Limb (tissue), 2 donors: Measurements from ENCODE around the gene PTPN4.

Experiments
- DNase-seq, 2 donors: peaks; one replicate each; pipeline ENCODE4 v3.0.0-alpha.2; 2016; ENCODE audit errors: extremely low spot score in 2 of 2

PTPN4 gene, protein sequence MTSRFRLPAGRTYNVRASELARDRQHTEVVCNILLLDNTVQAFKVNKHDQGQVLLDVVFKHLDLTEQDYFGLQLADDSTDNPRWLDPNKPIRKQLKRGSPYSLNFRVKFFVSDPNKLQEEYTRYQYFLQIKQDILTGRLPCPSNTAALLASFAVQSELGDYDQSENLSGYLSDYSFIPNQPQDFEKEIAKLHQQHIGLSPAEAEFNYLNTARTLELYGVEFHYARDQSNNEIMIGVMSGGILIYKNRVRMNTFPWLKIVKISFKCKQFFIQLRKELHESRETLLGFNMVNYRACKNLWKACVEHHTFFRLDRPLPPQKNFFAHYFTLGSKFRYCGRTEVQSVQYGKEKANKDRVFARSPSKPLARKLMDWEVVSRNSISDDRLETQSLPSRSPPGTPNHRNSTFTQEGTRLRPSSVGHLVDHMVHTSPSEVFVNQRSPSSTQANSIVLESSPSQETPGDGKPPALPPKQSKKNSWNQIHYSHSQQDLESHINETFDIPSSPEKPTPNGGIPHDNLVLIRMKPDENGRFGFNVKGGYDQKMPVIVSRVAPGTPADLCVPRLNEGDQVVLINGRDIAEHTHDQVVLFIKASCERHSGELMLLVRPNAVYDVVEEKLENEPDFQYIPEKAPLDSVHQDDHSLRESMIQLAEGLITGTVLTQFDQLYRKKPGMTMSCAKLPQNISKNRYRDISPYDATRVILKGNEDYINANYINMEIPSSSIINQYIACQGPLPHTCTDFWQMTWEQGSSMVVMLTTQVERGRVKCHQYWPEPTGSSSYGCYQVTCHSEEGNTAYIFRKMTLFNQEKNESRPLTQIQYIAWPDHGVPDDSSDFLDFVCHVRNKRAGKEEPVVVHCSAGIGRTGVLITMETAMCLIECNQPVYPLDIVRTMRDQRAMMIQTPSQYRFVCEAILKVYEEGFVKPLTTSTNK

DNA sequence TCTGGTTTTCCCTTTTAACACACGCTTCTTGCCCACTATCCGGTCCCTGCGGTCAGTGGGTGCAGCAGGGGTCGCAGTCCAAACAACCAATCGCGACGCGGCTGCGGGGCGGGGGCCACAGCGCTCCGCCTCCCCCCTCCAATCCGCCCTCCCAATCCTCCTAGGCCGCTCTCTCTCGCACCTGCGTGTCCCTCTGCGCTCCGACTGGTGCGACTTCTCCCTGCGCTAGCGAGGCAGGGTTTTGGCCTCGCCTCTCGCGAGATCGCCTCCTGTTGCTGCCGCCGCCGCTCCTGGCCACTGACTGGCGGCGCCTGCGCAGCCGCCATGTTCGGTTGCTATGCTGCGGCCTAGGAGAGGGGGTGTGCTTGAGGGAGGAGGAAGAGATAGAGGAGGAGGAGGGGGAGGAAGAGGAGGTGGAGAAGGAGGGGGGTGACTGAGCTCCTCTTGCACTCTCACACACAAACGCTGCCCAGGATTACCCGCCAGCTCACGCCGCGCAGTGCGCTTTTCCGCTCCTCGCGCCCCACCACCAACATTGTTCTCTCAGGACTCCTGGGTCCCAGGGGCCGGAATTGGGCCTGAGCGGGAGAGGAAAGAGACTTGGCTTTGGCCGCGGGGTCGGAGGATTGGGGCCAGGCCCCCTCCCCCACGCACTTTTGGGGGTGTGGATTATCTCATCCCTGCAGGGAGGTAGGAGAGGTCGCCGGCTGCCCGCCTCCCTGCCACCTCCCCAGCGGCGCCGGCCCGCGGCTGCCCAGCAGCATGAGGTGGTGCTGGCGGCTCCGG lies at the start of gene PTPN4:
TSS of gene PTPN4 (plus strand) at position 472 of the 786 bp plus-strand sequence. CDS start 49,932 bp downstream, outside the sequence.
- DNase-seq, result peak; percentile 96 to 98

DNA sequence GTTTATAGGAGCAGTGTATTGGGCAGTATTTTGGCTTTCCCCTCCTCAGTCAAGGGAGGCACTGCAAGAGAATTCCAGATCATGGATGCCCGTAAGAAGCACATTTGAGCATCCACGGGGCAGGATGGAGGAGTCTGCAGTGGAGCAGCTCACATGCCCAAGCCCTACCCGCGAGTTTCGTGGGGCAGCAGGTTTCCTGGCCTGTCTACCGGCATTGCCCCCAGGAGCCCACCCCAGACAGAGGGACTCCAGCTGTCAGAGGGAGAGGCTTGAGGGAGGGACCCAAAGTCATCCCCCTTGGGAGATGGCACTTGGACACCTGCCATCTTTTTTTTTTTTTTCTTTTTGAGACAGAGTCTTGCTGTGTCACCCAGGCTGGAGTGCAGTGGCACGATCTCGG lies 49.4 kb upstream of the PTPN4 start:
- no peak for DNase-seq

DNA sequence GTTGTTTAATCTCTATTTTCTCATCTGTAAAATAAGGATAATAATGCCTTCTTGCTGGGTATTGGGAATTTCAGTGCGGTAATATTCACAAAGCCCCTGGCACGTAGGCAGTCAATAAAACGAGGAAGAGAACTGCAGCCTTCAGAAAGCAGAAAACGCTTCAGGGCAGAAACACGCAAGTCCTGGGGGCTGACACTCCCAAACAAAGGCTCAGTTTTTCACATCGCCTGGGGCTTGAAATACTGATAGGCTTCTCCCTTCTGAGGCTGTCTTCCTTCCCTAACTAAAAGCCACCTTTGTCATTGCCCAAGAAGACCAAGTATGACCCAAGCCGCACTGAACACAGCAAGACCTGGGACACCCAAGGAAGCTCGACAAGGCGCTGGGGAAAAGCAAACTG lies 48.4 kb upstream of the PTPN4 start:
- DNase-seq, result no peak

DNA sequence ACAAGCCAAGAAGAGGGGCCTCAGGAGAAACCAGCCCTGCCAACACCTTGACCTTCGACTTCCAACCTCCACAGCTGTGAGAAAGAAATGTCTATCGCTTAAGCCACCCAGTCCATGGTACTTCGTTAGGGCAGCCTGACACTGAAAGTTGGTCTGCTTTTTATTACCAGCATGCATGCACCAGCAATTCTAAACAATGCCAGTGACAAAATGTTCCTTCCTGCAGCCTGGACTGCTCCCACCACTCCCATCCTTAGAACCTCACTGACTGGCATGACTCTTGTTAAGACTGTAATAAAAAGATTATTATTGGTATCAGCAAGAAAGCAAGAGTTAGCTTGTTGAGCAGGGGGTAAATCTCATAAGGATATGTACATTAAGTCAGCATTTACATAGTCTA lies 47.2 kb upstream of the PTPN4 start:
- DNase-seq, result no peak

DNA sequence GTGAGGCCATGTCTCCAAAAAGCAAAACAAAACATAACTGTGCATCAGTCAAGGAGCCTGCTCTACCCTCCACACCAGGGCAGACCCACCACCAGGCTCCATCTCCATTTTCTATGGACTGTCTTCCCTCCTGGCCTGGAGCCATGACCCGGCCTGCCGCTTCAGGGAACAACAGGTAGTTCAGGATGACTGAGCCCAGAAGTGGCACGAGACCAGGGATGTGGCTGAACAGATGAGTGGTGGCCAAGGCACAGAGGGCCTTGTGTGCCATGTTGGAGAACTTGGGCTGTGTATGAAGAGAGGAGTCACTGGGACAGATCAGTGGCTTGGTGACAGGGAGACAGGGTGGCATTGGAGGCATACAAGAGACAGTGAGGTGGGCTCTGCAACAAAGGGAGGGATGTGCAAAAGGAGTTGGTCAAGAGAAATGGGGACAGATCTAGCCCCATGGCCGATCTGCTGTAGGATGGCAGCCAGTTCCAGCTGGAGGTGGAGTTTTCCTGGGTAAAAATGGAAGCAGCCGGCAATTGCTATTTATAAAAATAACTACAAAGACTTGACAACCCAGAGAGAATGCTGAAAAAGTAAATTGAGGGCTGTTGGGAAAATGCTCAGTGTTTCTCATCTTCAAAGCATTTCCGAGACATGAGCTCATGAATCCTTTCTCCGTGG lies 45.8 kb upstream of the PTPN4 start:
- DNase-seq, result no peak

DNA sequence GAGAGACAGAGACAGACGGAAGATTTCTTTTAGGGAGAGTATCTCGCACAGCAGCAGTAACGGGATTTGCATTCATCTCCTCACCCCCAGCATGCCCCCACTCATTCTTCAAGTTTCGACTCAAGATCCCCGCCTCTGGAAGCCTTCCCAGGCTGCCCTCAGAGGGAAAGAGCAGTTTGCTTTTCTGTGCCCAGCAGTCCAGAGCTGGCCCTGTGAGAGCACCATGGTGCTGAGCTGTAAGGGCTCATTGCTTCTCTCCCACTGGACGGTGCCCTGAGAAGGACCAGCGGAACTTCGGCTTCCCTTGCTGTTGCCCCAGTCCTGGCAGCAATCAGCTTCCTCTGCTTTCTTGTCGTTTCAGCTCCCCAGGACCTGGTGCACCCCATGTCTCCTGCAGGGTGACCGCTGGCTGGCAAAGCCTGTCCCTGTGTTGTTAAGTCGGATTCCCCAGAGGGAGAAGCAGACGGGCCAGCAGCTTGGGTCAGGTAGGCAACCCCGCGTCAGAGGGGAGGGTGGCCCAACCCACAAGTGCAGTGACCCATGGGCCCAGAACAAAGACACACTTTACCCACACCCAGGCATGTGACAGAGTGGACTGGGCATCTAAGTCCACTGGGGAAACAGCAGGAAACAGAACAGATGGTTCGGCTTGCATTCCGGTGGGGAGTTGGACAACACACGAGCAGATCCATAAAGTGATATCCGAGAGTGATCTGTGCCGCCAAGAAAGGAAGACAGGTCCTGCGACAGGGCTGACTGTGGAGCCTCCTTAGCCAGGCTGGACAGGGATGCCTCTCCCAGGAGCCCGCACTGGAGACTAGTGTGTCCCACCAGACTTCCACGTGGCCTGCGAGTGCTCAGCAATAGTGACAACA lies 44.1 kb upstream of the PTPN4 start:
- DNase-seq, result no peak

DNA sequence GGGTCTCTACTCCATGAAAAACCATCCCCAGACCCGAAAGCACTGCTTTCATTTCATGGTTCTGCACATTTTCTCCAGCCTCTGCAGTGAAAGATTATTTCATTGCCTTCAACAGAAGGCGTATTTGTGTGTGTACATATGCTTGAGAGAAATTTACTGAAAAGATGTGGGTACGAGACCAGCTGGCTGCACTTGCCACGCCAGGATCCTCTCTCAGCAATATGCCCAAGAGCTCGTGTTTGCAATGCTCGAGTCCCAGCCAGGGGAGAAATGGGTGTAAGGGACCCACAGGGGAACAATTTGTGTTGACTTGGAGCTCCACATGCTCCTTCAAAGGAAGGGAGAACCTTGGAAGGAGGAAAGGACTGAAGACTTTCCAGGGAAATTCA lies 43.4 kb upstream of the PTPN4 start:
- no peak for DNase-seq

DNA sequence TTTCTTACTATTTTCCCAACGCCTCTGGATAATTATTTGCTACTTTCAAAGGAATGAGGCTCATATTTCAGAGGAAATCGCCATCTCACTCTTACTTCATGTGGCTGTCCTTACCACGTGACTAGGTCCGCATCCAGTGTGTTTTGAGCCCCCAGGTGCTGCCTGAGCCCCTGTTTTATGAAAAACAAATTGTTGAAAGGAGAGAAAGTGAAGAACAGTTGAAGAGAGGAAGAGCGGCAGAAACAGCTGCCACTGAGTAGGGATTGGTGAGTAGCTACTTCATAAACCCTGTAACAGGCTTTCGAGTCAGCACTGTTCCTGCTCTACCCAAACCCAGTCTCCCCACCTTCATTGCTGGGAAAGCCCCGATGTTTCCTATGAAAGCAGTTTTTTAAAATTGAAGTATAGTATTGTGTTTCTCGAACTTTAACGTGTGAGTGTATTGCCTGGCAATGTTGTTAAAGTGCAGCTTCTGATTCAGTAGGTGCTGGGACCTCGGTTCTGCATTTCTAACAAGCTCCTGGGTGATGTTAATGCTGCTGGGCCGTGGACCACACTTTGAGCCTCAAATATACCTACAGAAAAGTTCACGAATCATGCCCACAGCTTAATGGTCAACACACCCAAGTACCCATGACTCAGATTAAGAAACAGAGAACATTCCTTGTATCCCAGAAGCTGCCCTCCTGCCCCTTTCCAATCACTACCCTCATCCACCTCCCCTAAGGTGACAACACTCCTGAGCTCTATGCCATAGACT lies 41.0 kb upstream of the PTPN4 start:
- DNase-seq, result no peak

DNA sequence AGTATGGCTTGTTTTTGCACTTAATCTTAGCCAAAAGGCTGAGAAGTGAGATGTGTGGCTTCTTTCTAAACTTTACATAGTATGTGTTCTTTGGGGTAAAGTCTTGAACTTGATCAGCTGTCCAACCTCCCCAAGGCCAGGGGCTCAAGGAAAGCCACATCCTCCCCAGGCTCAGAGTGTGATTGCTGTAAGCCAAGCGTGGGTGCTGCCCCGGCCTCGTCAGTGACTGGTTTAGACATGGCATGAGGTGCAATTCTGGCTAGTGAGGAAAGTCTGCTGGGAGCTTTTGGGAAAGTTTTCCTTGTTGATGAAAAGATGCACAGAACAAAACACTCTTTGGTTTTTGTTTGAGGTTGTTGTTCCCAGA lies 40.5 kb upstream of the PTPN4 start:
- DNase-seq, result no peak

DNA sequence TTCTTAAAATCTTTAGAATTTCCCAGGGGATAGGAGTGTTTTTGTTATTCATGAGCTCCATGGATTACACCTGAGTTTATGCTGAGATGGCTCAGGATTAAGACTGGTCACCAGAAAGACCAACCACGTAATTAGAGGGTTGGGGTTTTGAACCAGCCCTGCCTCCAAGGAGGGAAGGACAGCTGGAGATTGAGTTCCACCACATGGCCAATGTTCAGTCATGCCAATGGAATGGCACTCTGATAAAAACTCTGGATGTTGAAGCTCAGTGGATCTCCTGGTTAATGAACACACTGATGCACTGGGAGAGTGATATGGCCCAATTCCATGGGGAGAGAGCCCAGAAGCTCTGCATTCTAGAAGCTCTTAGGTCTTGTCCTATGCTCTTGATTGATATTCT lies 38.7 kb upstream of the PTPN4 start:
- DNase-seq, result no peak

DNA sequence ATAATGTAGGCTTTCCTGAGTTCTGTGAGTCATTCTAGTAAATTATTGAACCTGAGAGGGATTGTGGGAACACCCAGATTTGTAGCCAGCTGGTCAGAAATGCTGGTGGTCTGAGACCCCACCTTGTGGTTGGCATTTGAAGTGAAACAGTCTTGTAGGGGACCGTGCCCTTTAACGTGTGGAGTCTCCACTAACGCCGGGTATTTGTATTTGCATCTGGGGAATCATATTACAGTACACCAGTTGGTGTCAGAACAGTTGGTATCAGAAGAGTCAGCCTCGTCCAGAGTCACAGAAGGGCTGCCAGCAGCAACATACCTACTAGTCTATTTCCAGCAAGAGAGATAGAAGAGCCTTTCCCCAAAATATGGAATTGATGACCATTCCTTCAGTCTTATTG lies 38.3 kb upstream of the PTPN4 start:
- no peak for DNase-seq

DNA sequence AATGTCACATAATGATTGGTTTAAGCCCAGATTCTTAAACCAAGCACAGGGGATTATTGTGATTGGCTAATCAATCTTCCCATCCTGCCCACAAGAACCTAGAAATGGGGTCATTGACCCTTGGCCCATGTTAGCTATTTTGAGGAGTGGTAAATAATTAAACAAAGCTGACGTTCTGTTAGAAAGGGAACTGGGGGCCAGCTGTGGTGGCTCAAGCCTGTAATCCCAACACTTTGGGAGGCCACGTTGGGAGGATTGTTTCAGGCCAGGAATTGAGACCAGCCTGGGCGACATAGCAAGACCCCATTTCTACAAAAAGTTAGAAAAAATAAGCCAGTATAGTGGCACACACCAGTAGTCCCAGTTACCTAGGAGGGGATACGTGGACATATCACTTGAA lies 37.8 kb upstream of the PTPN4 start:
- no peak for DNase-seq

DNA sequence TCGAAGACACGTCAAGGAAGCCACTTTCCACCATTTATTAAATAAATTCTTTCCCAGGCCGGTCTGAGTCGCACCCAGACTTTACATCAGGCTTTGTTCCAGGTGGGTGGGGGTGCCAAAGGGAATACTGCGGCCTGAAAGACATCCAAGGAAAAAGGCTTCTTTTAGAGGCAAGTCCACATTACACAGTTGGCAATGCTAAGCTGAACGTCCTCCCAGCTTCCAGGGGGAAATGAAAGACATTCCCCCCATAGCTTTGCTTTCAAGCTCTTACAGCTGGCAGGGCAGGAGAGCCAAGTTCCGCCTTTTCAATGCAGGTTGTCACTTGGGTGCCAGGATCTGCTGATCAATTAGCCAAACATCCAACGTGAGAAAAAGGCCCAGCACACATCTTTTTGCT lies 36.5 kb upstream of the PTPN4 start:
- DNase-seq, result no peak

DNA sequence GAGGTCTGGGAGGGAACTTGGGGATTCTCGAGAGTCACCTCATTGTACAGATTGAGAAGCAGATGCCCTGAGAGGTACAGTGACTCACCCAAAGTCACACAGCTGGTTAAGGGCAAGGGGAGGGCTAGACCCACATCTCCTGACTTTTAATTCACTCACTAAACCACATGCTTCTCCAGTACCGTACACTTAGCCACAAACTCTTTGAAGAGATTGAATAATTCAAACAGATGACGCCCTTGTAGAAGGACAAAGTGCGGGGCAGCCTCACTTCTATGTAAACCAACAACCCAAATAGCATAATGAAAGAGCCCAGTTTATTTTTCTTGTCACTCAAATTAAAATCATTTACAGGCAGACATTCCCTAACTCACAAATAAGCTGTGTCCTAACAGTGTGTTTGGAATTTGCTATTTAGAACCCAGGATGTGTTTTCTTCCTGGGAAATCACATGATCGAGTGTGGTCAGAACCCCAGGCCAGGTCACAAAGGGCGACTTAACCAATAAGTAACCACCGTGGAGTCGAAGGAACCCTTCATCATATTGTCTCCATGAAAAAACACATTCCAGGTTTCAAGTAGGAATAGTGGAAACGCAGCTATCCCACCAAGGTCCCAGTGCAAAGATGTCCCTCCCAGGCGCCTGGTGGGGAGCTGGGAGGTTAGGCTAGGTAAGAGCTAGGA lies 35.8 kb upstream of the PTPN4 start:
- DNase-seq, result no peak

DNA sequence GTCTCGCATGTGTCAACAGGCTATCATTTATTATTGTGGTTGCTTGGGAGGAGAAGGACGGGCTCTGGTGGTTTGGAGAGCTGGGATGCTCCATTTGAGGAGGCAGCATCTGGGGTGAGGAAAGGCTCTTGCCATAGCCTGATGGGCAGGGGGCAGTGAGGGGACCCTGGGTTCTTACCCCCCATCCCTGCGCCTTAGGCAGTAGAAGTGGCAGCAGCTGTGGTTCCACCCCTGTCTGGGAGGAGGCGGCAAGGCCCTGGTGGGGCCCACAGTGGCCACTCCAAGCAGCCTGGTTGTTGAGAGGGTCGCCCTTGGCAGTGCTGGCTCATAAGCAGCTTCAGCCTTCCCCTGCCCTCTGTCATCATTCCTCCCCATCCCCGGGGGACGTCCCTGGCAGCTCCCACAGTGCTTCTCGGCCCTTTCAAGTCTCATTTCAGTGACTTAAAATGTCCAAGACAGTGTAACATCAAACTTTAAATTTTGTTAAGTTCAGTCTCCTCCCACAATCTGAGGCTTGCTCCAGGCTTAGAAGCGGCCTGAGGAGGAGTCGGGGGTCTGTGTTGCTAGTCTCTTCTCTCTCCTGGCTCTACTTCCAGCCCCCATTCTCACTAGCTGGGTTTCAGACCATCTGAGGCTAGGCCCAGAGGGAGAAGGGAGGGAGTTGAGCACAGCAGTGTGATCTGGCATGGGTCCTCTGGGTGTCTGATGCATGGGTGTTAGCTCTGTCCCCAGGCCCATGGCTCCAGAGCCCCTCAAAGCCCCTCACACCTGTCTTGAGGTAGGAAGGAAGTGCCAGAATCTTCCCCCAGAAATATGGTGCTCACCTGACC lies 34.9 kb upstream of the PTPN4 start:
- no peak for DNase-seq

DNA sequence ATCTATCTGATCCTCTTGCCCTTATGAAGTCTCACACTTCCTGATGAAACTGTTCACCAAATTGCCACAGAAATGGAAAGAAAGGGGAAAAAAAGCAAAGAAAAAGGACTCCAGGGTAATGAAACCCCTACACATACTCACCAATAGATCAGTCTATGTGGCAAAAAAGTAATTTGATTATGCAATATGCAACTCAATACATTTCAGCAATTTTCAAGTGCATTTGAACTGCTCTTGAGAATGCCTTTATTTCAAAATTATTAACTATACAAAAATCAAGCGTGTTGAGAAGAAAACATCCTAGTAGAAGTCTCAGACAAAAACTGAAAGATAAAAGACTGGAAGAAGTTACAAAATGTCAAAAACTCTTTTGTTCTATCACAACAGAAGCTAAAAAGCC lies 32.2 kb upstream of the PTPN4 start:
- DNase-seq, result no peak

DNA sequence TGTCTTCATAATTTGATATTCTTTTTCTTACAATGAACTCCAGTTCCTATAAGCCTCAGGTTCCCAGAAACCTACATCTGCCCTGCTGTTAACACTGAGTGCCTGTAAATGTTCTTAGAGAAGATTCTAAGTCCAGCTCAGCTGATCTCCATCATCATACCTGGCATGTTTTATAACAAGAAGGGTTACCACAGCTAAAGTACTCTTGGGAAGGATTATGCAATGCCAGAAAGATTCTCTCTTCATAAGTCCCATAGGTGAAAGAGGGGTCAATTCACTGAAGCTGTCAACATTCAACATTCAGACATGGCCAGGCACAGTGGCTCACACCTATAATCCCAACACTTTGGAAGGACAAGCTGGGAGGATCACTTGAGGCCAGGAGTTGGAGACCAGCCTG lies 31.3 kb upstream of the PTPN4 start:
- no peak for DNase-seq

DNA sequence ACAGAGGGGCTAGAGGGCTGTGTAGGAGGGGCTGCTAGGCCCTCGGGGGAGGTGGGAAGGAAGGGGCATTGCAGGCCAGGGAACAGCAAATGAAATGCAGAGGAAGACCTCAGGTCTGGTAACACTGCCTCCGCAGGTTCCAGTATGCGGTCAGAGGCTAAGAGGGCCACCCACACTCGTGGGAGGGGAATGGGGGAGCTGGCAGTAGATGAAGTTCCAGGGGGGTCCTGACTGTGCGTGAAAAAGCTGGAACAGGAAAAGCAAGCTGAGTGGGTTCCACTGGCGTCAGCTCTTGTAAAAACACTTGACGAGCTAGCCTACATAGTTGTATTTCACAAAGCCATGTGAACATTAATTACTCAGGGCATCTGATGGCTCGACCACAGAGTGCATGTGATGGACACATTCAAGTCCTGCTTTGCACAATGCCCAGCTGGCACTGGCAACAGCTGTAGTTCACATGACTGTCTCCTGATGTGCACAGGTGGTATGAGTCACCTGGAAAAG lies 29.0 kb upstream of the PTPN4 start:
- DNase-seq, result no peak
